KG1 (cell line): ENCODE data around the gene WNT9A.
"Not testable (repeated sequence)": the region's sequence is repeated elsewhere in the genome, so short reads cannot be mapped to it uniquely, and the experiment has no call there.

Experiments
- DNase-seq: peaks from one replicate; lab custom pipeline; 2025; lab: John Stamatoyannopoulos, UW

WNT9A gene, protein sequence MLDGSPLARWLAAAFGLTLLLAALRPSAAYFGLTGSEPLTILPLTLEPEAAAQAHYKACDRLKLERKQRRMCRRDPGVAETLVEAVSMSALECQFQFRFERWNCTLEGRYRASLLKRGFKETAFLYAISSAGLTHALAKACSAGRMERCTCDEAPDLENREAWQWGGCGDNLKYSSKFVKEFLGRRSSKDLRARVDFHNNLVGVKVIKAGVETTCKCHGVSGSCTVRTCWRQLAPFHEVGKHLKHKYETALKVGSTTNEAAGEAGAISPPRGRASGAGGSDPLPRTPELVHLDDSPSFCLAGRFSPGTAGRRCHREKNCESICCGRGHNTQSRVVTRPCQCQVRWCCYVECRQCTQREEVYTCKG

DNA sequence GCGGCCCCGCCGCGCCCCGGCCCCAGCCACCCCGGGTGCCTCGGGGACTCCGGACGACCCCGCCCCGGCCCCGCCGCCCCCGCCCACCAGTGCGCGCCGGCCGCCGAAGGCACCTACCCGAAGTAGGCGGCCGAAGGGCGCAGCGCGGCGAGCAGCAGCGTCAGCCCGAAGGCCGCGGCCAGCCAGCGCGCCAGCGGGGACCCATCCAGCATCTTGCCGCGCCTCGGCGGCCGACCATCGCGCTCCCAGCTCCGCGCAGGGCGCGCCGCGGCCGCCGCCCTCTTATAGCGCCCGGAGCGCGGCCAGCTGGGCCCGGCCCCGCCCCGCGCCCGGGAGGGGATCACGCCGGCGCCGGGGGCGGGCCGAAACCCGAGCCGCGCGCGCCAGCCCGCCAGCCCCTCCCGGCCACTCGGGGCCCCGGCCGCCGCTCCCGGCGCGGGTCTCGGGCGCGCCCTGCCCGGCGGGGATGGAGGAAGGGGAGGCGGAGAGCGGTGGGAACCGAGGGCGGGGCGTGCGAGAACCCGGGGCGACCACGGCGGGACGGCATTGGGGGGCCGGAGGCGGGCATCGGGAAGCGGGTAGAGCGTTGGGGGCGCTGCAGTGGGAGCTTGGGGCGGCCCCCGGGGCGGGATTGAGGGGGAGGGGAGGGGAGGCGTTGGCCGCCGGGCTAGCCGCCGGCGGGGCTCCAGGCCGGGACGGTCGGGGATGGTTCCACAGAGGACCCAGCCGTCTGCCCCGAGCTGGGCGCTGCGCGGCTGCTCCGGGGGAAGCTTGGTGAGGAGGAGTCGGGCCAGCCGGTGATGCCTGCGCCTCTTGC, at the start of gene WNT9A:
Gene WNT9A (minus strand): TSS at position 257 of the 817 bp plus-strand sequence. CDS start 45 bp downstream, at position 212.
- DNase-seq, result no peak

DNA sequence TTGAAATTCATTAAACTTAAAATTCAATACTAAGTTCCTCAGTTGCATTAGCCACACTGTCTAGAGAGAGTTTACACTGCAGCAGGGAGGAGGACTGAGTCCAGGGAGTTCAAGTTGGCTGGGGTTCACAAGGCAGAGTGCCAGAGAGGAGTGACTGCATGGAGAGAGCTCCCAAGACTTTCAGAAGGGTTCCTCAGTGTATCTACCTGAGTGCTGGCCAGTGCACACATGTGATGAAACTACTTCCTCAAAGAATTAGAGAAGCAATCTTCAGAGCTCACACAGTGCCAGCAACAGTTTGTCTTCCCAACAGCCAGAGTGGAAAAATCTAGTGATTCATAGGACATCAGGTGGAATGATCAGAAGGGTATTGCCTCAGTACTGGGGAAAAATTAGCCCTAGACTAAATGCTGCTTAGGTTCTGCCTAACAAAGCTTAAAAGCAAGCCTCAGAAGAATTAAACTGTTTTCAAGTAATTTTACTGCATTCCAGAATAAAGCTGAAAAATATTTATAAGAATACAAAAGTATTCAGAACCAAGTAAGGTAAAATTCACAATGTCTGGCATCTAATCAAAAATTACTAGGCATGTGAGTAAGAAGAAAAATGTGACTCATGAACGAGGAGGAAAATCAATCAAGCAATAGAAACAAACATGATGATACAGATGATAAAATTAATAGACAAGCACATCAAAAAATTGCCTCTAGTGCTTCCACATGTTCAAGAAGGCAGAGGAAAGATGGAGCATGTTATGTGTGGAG, 48.6 kb upstream of the WNT9A start:
- DNase-seq, result no peak

DNA sequence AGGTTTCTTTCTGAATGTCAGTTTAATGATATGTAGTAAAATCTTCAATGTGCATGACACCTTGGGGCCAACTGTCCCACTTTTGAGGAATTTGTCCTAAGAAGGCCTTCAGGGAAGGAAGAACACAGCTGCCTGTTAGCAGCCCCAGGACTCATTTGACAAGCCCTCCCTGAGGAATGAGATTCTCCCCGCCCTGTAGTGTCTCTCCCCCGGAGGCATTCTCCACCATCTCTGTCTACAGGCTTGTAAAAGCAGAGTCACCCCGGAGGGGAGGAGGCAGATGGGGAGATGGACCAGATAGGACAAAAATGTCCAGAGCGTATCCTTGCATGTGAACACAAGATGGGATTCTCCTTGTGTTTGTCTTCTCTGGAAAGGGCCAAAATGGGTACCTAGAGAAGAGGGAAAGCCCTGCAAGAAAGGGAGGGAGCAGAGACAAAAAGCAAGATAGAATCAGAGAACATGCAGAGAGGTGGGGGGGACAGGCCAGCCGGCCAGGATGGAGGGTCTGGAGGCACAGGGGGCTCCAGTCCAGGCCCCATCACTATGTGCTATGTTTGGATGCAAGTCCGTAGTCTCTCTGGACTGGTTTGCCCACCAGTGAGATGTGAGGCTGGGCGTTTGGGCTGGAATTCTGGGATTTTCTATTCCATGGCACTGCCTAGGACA, 47.0 kb upstream of the WNT9A start:
- DNase-seq, result no peak

DNA sequence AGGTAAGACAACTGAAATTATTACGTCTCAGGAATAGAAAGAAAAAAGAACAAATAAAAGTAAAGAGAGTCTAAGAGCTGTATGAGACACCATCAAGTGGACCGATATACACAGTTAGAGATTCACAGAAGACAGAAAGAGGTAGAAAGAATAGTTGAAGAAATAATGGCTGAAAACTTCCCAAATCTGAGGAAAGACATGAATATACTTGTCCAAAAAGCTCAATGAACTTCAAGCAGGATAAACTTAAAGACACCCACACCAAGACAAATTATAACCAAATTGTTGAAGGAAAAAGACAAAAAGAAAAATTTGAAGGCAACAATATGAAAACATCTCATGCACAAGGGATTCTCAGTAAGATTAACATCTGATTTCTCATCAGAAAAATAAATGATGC, 39.4 kb upstream of the WNT9A start:
- DNase-seq, result no peak

DNA sequence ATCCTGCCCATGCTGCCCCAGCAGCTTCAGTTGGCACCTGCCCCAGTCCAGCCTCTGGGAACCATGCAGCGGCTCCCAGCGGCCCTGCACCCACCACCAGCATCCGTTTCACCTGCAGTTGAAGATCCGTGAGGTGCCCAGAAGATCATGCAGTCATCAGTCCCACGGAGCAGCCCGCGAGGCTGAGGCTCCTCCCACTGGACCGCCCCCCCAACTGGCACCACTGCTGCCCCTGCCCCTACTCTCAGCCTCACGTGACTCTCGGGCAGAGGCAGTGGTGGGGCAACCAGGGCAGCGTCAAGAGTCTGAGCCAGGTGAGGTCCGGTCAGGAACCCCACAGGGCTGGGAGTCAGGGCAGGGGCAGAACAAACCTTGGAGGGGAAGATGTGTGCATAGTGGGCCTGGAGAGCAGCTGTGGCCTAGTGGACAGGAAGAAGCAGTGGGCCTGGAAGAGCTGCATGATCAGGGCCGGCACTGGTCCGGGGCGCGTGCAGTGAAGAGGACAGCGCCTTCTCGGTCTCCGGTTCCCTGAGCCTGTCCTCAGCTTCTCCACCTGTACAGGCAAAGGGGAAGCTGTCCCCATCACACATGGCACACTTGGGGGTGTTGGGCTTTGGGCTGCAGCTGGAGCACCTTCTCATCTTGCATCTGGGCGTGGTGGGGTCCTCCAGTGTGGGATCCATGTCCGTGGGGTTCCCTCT, 28.0 kb upstream of the WNT9A start:
- DNase-seq, result not testable (repeated sequence)

DNA sequence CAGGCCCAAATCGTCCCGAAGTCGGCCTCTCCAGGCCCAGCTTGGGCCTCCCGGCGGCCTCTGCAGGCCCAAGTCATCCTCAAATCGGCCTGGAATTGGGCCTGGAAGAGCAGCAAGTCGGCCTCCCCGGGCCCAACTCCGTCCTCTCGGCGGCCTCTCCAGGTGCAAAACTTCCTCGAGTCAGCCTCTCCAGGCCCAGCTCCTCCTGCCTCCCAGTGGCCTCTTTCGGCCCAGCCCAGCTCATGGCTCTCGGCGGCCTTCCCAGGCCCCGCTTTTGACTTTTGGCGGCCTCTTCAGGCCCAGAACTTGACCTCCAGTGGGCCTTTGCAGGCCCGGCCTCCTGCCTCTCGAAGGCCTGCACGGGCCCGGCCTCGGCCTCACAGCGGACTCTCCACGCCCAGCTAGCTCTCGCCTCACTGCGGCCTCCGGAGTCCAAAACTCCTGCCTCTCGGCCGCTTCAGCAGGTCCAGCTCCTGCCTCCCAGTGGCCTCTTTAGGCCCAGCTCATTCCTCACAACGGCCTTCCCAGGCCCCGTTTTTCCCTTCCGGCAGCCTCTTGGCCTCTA, 26.1 kb upstream of the WNT9A start:
- not testable (repeated sequence) for DNase-seq

DNA sequence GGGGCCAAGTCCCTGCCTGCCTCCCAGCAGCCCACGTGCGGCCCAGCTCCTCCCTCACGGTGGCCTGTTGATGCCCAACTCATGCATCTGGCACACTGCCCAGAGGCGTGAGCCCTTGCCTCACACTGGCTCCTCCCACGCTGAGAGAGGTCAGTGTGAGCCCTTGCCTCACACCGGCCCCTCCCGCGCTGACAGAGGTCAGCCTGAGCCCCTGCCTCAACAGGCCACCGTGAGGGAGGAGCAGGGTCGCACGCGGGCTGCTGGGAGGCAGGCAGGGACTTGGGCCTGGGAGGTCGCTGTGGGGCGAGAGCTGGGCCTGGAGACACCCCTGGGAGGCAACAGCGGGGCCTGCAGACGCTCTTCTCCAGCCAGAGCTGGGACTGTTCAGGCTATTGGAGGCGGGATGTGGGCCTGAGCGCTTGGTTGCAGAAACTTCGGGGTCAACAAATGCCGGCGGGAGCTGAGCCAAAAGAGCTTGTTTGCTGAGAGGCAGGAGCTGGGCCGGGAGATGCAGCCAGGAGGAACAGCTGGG, 25.2 kb upstream of the WNT9A start:
- not testable (repeated sequence) for DNase-seq

DNA sequence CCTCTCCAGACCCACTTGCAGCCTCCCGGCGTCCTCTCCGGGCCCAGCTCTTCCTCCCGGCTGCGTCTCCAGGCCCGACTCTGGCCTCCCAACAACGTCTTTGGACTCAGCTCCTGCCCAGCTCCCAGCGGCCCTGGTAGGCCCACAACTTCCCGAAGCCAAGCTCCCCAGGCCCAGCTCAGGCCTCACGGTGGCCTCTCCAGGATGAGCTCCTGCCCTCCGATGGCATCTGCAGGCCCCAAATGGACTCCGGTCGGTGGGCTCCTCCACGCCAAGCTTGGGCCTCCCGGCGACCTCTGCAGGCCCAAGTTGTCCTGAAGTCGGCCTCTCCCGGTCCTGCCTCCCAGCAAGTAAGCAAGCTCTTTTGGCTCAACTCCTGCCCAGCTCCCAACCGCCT, 24.5 kb upstream of the WNT9A start:
- DNase-seq, result not testable (repeated sequence)

DNA sequence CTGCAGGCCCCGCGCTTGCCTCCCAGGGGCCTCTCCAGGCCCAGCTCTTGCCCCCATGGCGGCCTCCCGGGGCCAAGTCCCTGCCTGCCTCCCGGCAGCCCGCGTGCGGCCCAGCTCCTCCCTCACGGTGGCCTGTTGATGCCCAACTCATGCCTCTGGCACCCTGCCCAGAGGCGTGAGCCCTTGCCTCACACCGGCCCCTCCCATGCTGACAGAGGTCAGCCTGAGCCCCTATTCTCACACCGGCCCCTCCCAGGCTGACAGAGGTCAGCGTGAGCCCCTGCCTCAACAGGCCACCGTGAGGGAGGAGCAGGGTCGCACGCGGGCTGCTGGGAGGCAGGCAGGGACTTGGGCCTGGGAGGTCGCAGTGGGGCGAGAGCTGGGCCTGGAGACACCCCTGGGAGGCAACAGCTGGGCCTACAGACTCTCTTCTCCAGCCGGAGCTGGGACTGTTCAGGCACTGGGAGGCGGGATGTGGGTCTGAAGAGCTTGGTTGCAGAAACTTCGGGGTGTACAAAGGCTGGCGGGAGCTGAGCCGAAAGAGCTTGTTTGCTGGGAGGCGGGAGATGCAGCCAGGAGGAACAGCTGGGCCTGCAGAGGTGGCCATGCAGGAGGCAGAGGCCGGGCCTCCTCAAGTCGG, 24.0 kb upstream of the WNT9A start:
- DNase-seq, result not testable (repeated sequence)

DNA sequence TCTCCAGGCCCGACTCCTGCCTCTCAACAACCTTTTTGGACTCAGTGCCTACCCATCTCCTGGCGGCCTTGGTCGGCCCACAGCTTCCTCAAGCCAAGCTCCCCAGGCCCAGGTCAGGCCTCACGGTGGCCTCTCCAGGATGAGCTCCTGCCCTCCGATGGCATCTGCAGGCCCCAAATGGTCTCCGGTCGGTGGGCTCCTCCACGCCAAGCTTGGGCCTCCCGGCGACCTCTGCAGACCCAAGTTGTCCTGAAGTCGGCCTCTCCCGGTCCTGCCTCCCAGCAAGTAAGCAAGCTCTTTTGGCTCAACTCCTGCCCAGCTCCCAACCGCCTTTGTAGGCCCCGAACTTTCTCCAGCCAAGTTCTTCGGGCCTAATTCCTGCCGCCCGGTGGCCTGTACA, 23.5 kb upstream of the WNT9A start:
- DNase-seq, result not testable (repeated sequence)

DNA sequence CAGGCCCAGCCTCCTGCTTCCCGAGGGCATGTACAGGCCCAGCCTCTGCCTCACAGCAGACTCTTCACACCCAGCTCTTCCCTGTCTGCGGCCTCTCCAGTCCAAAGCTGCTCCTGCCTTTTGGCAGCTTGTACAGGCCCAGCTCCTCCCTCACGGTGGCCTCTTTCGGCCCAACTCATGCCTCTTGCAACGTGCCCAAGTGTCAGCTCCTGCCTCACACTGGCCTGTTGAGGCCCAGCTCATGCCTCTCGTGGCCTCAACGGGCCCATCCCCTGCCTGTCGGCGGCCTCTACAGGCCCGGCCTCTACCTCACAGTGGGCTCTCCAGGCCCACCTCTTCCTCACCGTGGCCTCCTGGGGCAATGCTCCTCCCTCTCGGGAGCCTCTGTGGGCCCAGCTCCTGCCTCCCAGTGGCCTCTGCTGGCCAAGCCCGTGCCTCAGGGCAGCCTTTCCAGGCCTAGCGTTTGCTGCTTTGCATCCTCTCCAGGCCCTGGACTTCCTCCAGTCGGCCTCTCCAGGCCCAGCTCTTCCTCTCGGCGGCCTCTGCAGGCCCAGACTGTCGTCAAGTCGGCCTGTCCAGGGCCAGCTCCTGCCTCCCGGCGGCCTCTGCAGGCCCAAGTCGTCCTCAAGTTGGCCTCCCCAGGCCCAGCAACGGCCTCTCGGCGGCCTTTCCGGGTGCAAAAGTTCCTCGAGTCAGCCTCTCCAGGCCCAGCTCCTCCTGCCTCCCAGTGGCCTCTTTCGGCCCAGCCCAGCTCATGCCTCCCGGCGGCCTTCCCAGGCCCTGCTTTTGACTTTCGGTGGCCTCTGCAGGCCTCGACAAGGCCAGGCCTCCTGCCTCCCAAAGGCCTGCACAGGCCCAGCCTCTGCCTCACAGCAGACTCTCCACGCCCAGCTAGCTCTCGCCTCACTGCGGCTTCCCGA, 22.6 kb upstream of the WNT9A start:
- DNase-seq, result not testable (repeated sequence)

DNA sequence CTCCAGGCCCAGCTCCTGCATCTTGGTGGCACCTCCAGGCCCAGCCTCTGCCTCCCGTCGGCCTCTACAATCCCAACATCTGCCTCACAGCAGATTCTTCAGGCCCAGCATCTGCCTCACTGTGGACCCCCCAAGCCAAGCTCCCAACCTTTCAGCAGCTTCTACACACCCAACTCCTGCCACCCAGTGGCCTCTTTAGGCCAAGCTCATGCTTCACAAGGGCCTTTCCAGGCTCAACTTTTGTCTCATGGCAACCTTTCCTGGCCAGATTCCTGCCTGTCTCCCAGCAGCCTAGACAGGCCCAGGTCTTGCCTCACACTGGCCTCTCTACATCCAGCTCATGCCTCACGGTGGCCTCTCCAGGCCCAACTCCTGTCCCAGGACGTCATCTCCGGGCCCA, 20.1 kb upstream of the WNT9A start:
- not testable (repeated sequence) for DNase-seq

DNA sequence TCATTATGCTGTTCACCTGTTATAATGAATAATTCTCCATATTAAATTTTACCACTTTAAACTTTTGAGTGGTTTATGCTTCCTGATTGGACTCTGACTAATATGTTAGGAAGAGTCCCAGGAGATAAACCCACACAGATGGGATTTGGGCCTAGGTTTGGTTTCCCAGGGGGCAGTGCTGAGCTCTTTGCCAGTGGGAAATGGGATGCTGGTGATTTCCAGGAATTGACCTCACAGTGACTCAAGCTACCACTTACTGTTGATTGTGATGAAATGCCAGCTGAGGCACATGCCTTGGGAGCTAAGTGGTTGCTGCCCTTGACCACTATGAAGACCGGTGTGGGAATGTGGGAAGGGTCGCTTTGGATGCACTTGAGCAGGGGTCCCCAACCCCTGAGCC, 19.0 kb upstream of the WNT9A start:
- DNase-seq, result not testable (repeated sequence)

DNA sequence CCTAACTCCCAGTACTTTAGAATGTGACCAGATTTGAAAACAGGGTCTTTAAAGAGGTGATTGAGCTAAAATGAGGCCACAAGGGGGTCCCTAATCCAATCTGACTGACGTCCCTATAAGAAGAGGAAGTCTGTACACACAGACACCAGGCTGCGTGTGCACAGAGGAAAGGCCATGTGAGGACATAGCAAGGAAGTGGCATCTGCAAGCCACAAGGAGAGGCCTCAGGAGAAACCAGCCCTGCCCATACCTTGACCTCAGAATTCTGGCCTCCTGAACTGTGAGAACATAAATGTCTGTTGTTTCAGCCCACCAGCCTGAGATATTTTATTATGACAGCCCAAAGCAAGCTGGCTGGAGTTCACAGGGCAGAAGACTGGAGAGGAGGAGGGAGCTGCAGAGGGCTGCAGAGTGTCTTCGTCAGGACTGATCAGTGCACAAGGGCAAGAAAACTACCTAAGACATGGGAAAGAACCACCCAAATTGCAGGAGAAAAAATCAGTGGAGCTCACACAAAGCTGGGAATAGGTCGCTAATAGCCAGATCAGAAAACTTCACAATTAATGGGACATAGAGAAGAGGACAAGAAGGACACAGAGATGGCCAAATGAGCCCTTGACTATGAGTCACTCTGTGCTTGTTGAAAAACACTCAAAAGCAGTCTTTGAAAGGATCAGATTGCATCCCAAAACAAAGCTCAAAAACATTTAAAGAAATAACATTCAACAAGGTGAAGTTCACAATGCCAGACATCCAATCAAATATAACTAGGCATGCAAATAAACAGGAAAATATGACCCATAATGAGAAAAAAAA, 14.1 kb upstream of the WNT9A start:
- no peak for DNase-seq

DNA sequence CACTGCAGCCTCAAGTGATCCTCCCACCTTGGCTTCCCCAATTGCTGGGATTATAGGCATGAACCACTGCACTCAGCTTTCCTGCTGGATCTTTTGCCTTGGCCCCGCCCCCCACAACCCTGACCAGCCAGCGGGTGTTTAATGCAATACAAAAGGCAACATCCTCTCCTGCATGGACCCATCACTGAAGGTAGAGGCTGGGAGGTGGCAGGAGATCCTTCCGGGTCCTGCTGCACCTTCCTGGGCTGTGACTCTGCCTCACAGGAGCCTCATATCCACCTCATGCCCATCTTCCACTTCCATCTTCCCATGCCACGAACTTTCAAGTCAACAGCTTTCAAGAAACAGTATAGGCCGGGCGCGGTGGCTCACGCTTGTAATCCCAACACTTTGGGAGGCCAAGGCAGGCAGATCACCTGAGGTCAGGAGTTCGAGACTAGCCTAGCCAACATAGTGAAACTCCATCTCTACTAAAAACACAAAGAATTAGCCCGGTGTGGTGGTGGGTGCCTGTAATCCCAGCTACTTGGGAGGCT, 11.7 kb upstream of the WNT9A start:
- no peak for DNase-seq

DNA sequence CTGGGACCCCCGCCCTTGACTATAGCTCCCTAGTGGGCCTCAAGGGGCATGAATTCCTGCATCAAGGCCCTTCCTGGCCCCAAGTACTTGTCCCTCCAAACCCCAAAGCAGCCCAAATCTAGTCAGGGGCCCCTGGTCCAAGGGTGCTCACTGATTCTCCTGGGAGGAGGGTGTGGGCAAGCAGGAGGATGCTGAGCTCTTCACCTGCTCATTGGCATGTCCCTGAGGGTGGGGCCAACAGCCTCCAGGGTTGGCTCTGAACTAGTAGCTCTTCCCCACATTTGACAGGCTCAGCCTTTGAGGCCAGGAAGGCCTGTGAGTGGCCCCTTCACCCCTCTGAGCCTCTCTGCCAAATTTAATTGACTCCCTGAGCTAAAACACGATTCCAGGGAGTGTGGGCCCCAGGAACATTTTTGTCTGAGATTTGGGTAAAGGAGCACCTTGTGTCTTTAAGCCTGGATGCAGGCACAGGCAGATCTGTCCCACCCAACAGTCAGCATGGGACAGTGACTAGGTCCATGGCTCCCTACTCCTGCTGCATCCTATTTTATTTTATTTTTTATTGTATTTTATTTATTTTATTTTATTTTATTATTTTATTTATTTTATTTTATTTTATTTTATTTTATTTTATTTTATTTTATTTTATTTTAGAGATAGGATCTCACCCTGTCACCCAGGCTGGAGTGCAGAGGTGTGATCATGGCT, 11.0 kb upstream of the WNT9A start:
- no peak for DNase-seq

DNA sequence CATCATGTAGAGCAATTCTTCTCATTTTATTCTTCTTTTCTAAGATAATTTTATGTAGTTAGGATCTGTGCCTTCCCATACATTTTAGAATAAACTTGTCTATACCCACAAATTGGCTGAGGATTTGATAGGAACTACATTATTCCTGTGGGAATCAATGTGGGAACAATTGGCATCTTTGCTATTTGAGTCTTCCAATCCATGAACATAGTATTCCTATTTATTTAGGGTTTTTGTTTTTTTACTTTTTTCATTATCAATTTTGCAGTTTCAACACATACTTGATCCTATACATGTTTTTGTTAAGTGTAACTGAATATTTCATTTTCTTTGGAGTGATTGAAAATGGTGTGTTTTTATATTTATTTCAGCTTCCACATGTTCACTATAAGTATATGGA, 8.1 kb upstream of the WNT9A start:
- DNase-seq, result no peak
